ENCODE results near the gene HSPA9.
A peak's percentile ranks its signal among the peaks of the same experiment; 100 is the strongest.

HSPA9 gene

DNA sequence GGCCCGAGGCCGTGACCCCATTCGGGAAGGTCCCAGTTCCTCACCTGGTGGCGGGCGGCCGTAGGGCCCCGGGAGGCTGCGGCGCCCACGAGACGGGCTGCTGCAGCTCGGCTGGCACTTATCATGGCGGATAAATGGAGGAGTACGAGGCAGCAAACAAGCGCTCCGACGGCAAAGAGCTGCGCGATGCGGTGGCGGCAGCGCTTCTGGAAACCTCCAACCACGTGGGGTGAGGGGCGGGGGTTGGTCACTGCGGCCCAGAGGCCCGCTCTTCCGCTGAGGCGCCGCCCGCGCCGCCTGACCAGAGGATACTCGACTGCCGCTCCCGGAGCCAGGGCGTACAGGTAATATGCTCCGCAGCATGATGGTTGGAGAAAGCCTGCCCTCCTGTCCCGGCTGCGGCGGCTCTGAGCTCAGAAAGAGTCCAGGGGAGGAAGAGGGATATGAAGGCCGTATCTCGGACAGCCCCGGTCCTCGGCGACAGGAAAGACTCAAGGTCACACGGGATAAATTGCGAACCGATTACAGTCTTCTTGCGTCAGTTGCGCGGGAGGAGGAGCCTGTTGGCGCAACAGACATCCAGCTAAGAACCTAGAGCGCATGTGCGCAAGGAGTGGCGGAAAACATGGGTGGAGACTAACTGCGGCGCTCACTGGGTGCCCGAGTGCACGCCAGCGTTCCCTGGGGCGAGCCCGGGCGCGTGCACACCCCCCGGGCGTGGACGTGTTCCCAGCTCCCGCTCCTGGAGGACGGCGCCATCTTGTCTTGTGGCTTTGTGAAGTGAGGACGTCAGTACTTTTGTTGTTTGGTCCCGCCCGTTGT, at the start of gene HSPA9:
Gene HSPA9, minus strand, starts transcription at position 208 of the 822 bp plus-strand sequence. Its CDS starts 83 bp downstream, at position 125.
- Histone ChIP-seq H3K4me3 (ENCODE audit: low read length) (peak within 1 kb of the TSS; percentile 100), H3K9ac (ENCODE audit: low read length) (peak within 1 kb of the TSS; percentile 100), H3K27ac (ENCODE audit: low read length) (peak within 1 kb of the TSS; percentile 100), H3K4me1 (ENCODE audit: control insufficient read depth, low read depth, low read length) (peaks cover 6% of the 10 kb centered on the region), H3K27me3 (ENCODE audit: control insufficient read depth, insufficient read depth, low read length) (no peaks in the 10 kb centered on the region), H3K36me3 (ENCODE audit: control insufficient read depth, low read depth, low read length) (peaks cover 37% of the 10 kb centered on the region), H3K9me3 (ENCODE audit: control insufficient read depth, low read depth, low read length) (no peaks in the 10 kb centered on the region)

DNA sequence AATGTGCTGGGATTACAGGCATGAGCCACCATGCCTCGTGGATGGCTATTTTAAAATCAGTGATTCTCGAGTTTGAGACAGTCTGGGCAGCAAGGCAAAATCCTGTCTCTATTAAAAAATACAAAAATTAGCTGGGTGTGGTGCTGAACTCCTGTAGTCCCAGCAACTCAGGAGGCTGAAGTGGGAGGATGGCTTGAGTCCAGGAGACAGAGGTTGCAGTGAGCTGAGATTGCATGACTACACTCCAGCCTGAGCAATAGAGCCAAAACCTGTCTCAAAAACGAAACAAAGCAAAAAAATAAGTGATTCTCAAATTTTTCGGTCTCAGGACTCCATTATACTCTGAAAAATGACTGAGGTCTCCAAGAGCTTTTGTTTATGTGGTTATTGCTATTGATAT, 47.9 kb upstream of the HSPA9 start:
- H3K4me3 ChIP-seq (ENCODE audit: low read length): no peak overlapping the region
- H3K27me3 ChIP-seq (ENCODE audit: control insufficient read depth, insufficient read depth, low read length): no peaks in the 10 kb centered on the region
- no peaks in the 10 kb centered on the region for H3K36me3 ChIP-seq (ENCODE audit: control insufficient read depth, low read depth, low read length)
- H3K9me3 ChIP-seq (ENCODE audit: control insufficient read depth, low read depth, low read length): no peaks in the 10 kb centered on the region
- H3K4me1 ChIP-seq (ENCODE audit: control insufficient read depth, low read depth, low read length): no peaks in the 10 kb centered on the region
- no peak overlapping the region for H3K27ac ChIP-seq (ENCODE audit: low read length)
- no peak overlapping the region for H3K9ac ChIP-seq (ENCODE audit: low read length)

DNA sequence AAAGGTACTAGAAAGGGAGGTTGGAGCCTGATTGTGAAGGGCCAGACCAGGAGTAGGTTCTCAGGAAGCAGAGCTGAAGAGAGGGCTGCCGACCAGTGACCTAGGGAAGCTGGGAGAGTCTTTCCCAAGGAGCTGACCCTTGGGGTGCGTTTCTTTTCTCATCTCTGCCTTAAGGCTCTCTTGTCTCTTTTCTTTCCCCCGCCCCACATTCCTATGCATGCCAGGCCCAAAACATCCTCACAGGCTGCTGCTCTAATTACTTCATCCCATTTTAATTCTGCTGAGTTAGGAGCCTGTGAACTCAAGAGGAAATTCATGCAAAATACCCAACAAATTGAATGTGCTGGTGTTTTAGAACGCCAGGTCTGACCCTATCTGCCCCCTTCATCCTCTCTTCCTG, 46.9 kb upstream of the HSPA9 start:
- Histone ChIP-seq H3K4me3 (ENCODE audit: low read length) (no peak overlapping the region), H3K27me3 (ENCODE audit: control insufficient read depth, insufficient read depth, low read length) (no peaks in the 10 kb centered on the region), H3K27ac (ENCODE audit: low read length) (no peak overlapping the region), H3K9me3 (ENCODE audit: control insufficient read depth, low read depth, low read length) (no peaks in the 10 kb centered on the region), H3K36me3 (ENCODE audit: control insufficient read depth, low read depth, low read length) (no peaks in the 10 kb centered on the region), H3K4me1 (ENCODE audit: control insufficient read depth, low read depth, low read length) (no peaks in the 10 kb centered on the region), H3K9ac (ENCODE audit: low read length) (no peak overlapping the region)

- no peak overlapping the region for H3K4me3 ChIP-seq (ENCODE audit: low read length)
- no peak overlapping the region for H3K27ac ChIP-seq (ENCODE audit: low read length)
- no peaks in the 10 kb centered on the region for H3K36me3 ChIP-seq (ENCODE audit: control insufficient read depth, low read depth, low read length)
- H3K27me3 ChIP-seq (ENCODE audit: control insufficient read depth, insufficient read depth, low read length): no peaks in the 10 kb centered on the region
- no peaks in the 10 kb centered on the region for H3K9me3 ChIP-seq (ENCODE audit: control insufficient read depth, low read depth, low read length)
- no peak overlapping the region for H3K9ac ChIP-seq (ENCODE audit: low read length)
- H3K4me1 ChIP-seq (ENCODE audit: control insufficient read depth, low read depth, low read length): no peaks in the 10 kb centered on the region
Measured at GRCh38 chr5:138620663-138621224, 45.5 kb upstream of the HSPA9 start.

DNA sequence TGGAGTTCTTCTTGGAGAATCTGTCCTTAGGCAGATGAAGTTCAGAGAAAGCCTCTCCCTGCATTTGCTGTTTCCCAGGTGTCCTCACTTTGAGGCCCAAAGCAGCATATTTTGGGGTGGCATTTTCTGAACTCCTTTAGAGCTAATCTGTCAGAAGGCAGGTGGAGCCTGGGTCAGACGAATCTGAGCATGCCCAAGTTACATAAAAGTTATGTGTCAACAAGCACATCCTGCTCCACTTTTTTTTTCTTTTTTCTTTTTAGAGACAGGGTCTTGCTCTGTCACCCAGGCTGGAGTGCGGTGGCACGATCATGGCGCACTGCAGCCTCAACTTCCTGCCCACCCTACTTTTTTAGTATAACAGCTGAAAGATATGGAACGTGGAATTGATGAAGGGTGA, 41.3 kb upstream of the HSPA9 start:
- Histone ChIP-seq H3K36me3 (ENCODE audit: control insufficient read depth, low read depth, low read length) (no peaks in the 10 kb centered on the region), H3K4me1 (ENCODE audit: control insufficient read depth, low read depth, low read length) (peaks cover 5% of the 10 kb centered on the region), H3K27me3 (ENCODE audit: control insufficient read depth, insufficient read depth, low read length) (no peaks in the 10 kb centered on the region), H3K9me3 (ENCODE audit: control insufficient read depth, low read depth, low read length) (no peaks in the 10 kb centered on the region), H3K4me3 (ENCODE audit: low read length) (no peak overlapping the region), H3K9ac (ENCODE audit: low read length) (no peak overlapping the region), H3K27ac (ENCODE audit: low read length) (no peak overlapping the region)

GRCh38 chr5:138615461-138615860, 40.3 kb upstream of the HSPA9 start:
- Histone ChIP-seq H3K9ac (ENCODE audit: low read length) (no peak overlapping the region), H3K9me3 (ENCODE audit: control insufficient read depth, low read depth, low read length) (no peaks in the 10 kb centered on the region), H3K4me1 (ENCODE audit: control insufficient read depth, low read depth, low read length) (peaks cover 13% of the 10 kb centered on the region), H3K27me3 (ENCODE audit: control insufficient read depth, insufficient read depth, low read length) (no peaks in the 10 kb centered on the region), H3K27ac (ENCODE audit: low read length) (no peak overlapping the region), H3K36me3 (ENCODE audit: control insufficient read depth, low read depth, low read length) (no peaks in the 10 kb centered on the region), H3K4me3 (ENCODE audit: low read length) (no peak overlapping the region)

DNA sequence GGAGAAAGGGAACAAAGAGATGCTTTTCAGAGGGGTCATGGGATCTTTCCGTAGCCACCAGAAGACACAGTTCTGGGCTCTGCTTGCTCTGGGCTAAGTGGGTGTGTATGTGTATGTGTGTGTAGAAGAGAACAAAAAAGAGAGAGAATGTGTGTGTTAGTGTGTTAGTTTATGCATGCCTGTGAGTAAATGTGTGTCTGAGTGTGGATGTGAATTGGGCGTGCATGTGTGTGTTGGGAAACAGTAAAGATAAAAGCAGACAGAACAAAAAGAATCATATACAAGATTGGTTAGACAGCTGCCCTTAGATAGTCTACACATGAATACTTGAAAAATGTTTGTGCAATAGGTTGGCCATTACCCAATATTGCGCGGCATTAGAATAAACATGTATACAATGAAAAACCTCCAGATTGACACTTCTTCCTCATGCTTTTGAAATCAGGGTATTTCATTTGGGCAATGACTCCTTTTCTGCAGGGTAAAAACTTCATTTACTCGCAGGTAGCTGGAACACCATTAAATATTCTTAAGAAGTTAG, 36.5 kb upstream of the HSPA9 start:
- H3K9me3 ChIP-seq (ENCODE audit: control insufficient read depth, low read depth, low read length): no peaks in the 10 kb centered on the region
- H3K27ac ChIP-seq (ENCODE audit: low read length): peak overlapping the region; percentile 12
- peak overlapping the region; percentile 60 for H3K9ac ChIP-seq (ENCODE audit: low read length)
- H3K36me3 ChIP-seq (ENCODE audit: control insufficient read depth, low read depth, low read length): no peaks in the 10 kb centered on the region
- H3K4me3 ChIP-seq (ENCODE audit: low read length): peak overlapping the region; percentile 57
- H3K27me3 ChIP-seq (ENCODE audit: control insufficient read depth, insufficient read depth, low read length): no peaks in the 10 kb centered on the region
- peaks cover 22% of the 10 kb centered on the region for H3K4me1 ChIP-seq (ENCODE audit: control insufficient read depth, low read depth, low read length)

DNA sequence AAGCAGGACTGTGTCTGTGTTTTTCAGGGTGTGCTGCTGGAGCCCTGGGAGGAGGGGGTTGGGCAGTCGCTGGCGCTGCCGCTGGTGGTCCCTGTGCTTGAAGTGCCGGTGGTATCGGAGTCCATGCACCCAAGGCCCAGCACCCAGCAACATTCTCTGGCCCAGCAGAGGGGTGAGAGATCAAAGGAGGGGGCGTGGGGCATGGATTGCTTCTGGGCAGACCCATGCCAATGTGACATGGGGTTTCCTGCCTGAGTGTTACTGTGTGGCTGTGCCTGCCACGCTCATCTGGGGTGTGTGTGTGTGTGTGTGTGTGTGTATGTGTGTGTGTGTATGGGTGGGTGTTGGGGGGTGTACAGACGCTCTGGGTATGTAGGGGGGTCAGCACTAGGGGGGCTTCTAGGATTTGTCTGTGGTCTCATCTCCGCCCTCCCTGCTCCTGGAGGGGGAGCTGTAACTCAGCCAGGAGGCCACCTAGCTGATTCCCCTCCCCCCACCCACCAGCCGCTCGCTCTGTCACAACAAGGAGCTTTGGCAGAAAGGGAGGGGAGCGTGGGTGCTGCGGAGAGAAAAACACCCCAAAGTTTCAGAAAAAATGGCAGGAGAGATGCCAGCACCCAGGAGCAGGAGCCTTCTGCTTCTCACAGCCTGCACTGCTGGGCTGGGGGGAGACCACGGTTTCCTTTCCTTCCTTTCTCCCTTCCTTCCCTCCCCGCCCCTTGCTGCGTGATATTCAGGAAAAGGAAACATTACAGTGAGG, 35.9 kb upstream of the HSPA9 start:
- H3K36me3 ChIP-seq (ENCODE audit: control insufficient read depth, low read depth, low read length): no peaks in the 10 kb centered on the region
- H3K9ac ChIP-seq (ENCODE audit: low read length): peak overlapping the region; percentile 60
- H3K9me3 ChIP-seq (ENCODE audit: control insufficient read depth, low read depth, low read length): no peaks in the 10 kb centered on the region
- no peaks in the 10 kb centered on the region for H3K27me3 ChIP-seq (ENCODE audit: control insufficient read depth, insufficient read depth, low read length)
- peak overlapping the region; percentile 12 for H3K27ac ChIP-seq (ENCODE audit: low read length)
- peak overlapping the region; percentile 57 for H3K4me3 ChIP-seq (ENCODE audit: low read length)
- peaks cover 22% of the 10 kb centered on the region for H3K4me1 ChIP-seq (ENCODE audit: control insufficient read depth, low read depth, low read length)

DNA sequence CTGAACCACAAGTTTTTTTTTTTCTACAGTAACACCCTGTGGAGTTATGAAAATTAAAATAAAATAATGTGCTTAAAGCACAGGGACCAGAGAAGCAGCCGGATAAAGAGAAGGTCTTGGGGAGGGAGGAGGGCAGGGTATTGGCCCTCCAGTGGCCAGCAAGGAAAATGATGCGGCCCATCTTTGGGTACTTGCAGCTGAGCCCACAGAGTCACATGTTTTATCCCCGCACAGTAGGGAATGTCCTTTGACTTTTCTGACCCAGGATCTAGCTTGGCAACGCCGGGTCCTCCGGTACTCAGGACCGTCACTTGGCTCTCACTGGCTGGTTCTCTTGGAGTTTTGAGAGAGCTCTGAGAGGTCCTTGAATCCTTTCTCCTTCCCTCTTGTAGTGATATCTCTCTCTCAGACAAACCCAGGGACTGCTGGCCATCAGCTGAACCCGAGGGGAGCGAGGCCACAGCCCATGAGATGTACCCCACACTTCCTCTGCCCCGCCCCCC, 35.3 kb upstream of the HSPA9 start:
- Histone ChIP-seq H3K9me3 (ENCODE audit: control insufficient read depth, low read depth, low read length) (no peaks in the 10 kb centered on the region), H3K27me3 (ENCODE audit: control insufficient read depth, insufficient read depth, low read length) (no peaks in the 10 kb centered on the region), H3K4me3 (ENCODE audit: low read length) (peak overlapping the region; percentile 57), H3K4me1 (ENCODE audit: control insufficient read depth, low read depth, low read length) (peaks cover 22% of the 10 kb centered on the region), H3K9ac (ENCODE audit: low read length) (peak overlapping the region; percentile 60), H3K27ac (ENCODE audit: low read length) (no peak overlapping the region), H3K36me3 (ENCODE audit: control insufficient read depth, low read depth, low read length) (no peaks in the 10 kb centered on the region)

- peaks cover 17% of the 10 kb centered on the region for H3K4me1 ChIP-seq (ENCODE audit: control insufficient read depth, low read depth, low read length)
- H3K9me3 ChIP-seq (ENCODE audit: control insufficient read depth, low read depth, low read length): no peaks in the 10 kb centered on the region
- no peak overlapping the region for H3K4me3 ChIP-seq (ENCODE audit: low read length)
- no peaks in the 10 kb centered on the region for H3K27me3 ChIP-seq (ENCODE audit: control insufficient read depth, insufficient read depth, low read length)
- H3K36me3 ChIP-seq (ENCODE audit: control insufficient read depth, low read depth, low read length): no peaks in the 10 kb centered on the region
- no peak overlapping the region for H3K27ac ChIP-seq (ENCODE audit: low read length)
- H3K9ac ChIP-seq (ENCODE audit: low read length): no peak overlapping the region
Measured at GRCh38 chr5:138606378-138607064, 31.3 kb upstream of the HSPA9 start.
